ENCODE data around the gene DYSF.

GRCh38 chr2:71713581-71714580 is 260.5 kb downstream of the DYSF start:
- TF ChIP-seq POLR2AphosphoS5 (IDR thresholded peaks at IDR 0.05; ENCODE audit: low read depth, low read length) (no peak), SIN3A (IDR thresholded peaks at IDR 0.05; ENCODE audit: borderline replicate concordance, insufficient read depth, low read length) (no peak)
- TF ChIP-seq, protein P1, sequence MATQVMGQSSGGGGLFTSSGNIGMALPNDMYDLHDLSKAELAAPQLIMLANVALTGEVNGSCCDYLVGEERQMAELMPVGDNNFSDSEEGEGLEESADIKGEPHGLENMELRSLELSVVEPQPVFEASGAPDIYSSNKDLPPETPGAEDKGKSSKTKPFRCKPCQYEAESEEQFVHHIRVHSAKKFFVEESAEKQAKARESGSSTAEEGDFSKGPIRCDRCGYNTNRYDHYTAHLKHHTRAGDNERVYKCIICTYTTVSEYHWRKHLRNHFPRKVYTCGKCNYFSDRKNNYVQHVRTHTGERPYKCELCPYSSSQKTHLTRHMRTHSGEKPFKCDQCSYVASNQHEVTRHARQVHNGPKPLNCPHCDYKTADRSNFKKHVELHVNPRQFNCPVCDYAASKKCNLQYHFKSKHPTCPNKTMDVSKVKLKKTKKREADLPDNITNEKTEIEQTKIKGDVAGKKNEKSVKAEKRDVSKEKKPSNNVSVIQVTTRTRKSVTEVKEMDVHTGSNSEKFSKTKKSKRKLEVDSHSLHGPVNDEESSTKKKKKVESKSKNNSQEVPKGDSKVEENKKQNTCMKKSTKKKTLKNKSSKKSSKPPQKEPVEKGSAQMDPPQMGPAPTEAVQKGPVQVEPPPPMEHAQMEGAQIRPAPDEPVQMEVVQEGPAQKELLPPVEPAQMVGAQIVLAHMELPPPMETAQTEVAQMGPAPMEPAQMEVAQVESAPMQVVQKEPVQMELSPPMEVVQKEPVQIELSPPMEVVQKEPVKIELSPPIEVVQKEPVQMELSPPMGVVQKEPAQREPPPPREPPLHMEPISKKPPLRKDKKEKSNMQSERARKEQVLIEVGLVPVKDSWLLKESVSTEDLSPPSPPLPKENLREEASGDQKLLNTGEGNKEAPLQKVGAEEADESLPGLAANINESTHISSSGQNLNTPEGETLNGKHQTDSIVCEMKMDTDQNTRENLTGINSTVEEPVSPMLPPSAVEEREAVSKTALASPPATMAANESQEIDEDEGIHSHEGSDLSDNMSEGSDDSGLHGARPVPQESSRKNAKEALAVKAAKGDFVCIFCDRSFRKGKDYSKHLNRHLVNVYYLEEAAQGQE (IDR thresholded peaks at IDR 0.05; ENCODE audit: insufficient read depth in 1 of 2, low read depth in 2 of 2, low read length in 2 of 2), result no peak

Measured in PFSK-1 (cell line).